H9 (cell line): ENCODE measurements around the gene EIF3F. TPM values are rescaled to one million over a fixed set of nuclear protein-coding genes. Genes with fewer than 3 reads are reported as not detected.

ENCODE experiments used
- DNase-seq: peaks from one replicate; pipeline ENCODE4 v3.0.0-alpha.2; 2017
- H2AFZ ChIP-seq: one replicate; pipeline ENCODE4 v1.6.1; 2013; ENCODE audit warnings: mild to moderate bottlenecking, low read length, control low read depth, moderate library complexity
- H2AK5ac ChIP-seq: 2 replicates; pipeline ENCODE4 v1.6.1; 2013; ENCODE audit warnings: low read length, control low read depth, mixed read lengths; ENCODE audit not compliant: insufficient read length
- H2BK120ac ChIP-seq: one replicate; pipeline ENCODE4 v1.6.1; 2013; ENCODE audit warnings: low read depth, mild to moderate bottlenecking, low read length, control low read depth, inconsistent platforms; ENCODE audit not compliant: poor library complexity, severe bottlenecking
- H2BK12ac ChIP-seq: 2 replicates; pipeline ENCODE4 v1.6.1; 2013; ENCODE audit warnings: low read length, control low read depth, mixed read lengths, low read depth; ENCODE audit not compliant: insufficient read length
- H2BK15ac ChIP-seq: 2 replicates; pipeline ENCODE4 v1.6.1; 2013; ENCODE audit warnings: low read depth, low read length, control low read depth
- H2BK20ac ChIP-seq: one replicate; pipeline ENCODE4 v1.6.1; 2013; ENCODE audit warnings: low read depth, mild to moderate bottlenecking, low read length, control low read depth, inconsistent platforms; ENCODE audit not compliant: poor library complexity, severe bottlenecking
- H2BK5ac ChIP-seq: 2 replicates; pipeline ENCODE4 v1.6.1; 2013; ENCODE audit warnings: low read length, control low read depth, mixed read lengths; ENCODE audit not compliant: insufficient read length
- H3K14ac ChIP-seq: 2 replicates; pipeline ENCODE4 v1.6.1; 2013; ENCODE audit warnings: low read length, control low read depth; ENCODE audit not compliant: insufficient read depth
- H3K18ac ChIP-seq: 2 replicates; pipeline ENCODE4 v1.6.1; 2013; ENCODE audit warnings: low read depth, mild to moderate bottlenecking, mixed read lengths, low read length, control low read depth; ENCODE audit not compliant: insufficient read length
- H3K23ac ChIP-seq: 2 replicates; pipeline ENCODE4 v1.6.1; 2013; ENCODE audit warnings: low read length, control low read depth, mixed read lengths, low read depth; ENCODE audit not compliant: insufficient read length
- H3K23me2 ChIP-seq: 2 replicates; pipeline ENCODE4 v1.6.1; 2013; ENCODE audit warnings: low read depth, mild to moderate bottlenecking, mixed read lengths, low read length, control low read depth; ENCODE audit not compliant: insufficient read length, poor library complexity, severe bottlenecking
- H3K27ac ChIP-seq: 2 replicates; pipeline ENCODE4 v1.5.1; 2013; ENCODE audit warnings: low read length, control low read depth, mixed read lengths, low read depth; ENCODE audit not compliant: insufficient read length
- H3K27me3 ChIP-seq: 2 replicates; pipeline ENCODE4 v1.6.1; 2013; ENCODE audit warnings: low read length, control low read depth, inconsistent platforms; ENCODE audit not compliant: insufficient read depth
- H3K4ac ChIP-seq: 2 replicates; pipeline ENCODE4 v1.6.1; 2013; ENCODE audit warnings: low read depth, mild to moderate bottlenecking, control low read depth, inconsistent platforms, low read length, moderate library complexity
- H3K4me1 ChIP-seq: 2 replicates; pipeline ENCODE4 v1.6.1; 2013; ENCODE audit warnings: low read length, control low read depth, inconsistent platforms; ENCODE audit not compliant: insufficient read depth
- H3K4me2 ChIP-seq: 2 replicates; pipeline ENCODE4 v1.6.1; 2013; ENCODE audit warnings: low read length, control low read depth, mixed read lengths; ENCODE audit not compliant: insufficient read length, insufficient read depth
- H3K56ac ChIP-seq: 2 replicates; pipeline ENCODE4 v1.6.1; 2013; ENCODE audit warnings: low read depth, mild to moderate bottlenecking, mixed read lengths, low read length, control low read depth; ENCODE audit not compliant: insufficient read length
- H3K79me1 ChIP-seq: 2 replicates; pipeline ENCODE4 v1.6.1; 2013; ENCODE audit warnings: low read depth, mild to moderate bottlenecking, moderate library complexity, low read length, control low read depth, inconsistent platforms; ENCODE audit not compliant: insufficient read depth, poor library complexity, severe bottlenecking
- H3K79me2 ChIP-seq: 2 replicates; pipeline ENCODE4 v1.6.1; 2013; ENCODE audit warnings: low read length, control low read depth, inconsistent platforms; ENCODE audit not compliant: insufficient read depth
- H3K9ac ChIP-seq: 2 replicates; pipeline ENCODE4 v1.6.1; 2013; ENCODE audit warnings: low read length, control low read depth, mixed read lengths; ENCODE audit not compliant: insufficient read length; ENCODE audit errors: extremely low read depth
- H3K9me3 ChIP-seq: one replicate; pipeline ENCODE4 v1.6.1; 2013; ENCODE audit warnings: low read depth, low read length, inconsistent platforms; ENCODE audit not compliant: control insufficient read depth
- H3T11ph ChIP-seq: one replicate; pipeline ENCODE4 v1.6.1; 2013; ENCODE audit warnings: mild to moderate bottlenecking, low read length, control low read depth, inconsistent platforms
- H4K20me1 ChIP-seq: one replicate; pipeline ENCODE4 v1.6.1; 2013; ENCODE audit not compliant: control insufficient read depth, insufficient read length, insufficient read depth
- H4K5ac ChIP-seq: 2 replicates; pipeline ENCODE4 v1.6.1; 2013; ENCODE audit warnings: low read depth, mild to moderate bottlenecking, mixed read lengths, low read length, control low read depth; ENCODE audit not compliant: insufficient read length
- H4K8ac ChIP-seq: replicated peaks from 2 replicates; pipeline ENCODE4 v1.6.1; 2013; ENCODE audit warnings: low read length, control low read depth, mixed read lengths, low read depth; ENCODE audit not compliant: insufficient read length
- H4K91ac ChIP-seq: 2 replicates; pipeline ENCODE4 v1.6.1; 2013; ENCODE audit warnings: low read depth, mild to moderate bottlenecking, moderate library complexity, mixed read lengths, low read length, control low read depth; ENCODE audit not compliant: insufficient read length
- H3K27ac Mint-ChIP-seq, 3 experiments: 2 replicates in 2 of 3; 3 replicates in 1 of 3; pipeline ENCODE4 v1.8.0; 2020 to 2021; ENCODE audit warnings: mixed read lengths in 3 of 3, mild to moderate bottlenecking in 1 of 3, moderate library complexity in 1 of 3
- H3K27me3 Mint-ChIP-seq: 2 replicates; pipeline ENCODE4 v1.8.0; 2021; ENCODE audit warnings: low read depth, mild to moderate bottlenecking, moderate library complexity, mixed read lengths
- H3K36me3 Mint-ChIP-seq, 3 experiments: 2 replicates in 2 of 3; 3 replicates in 1 of 3; pipeline ENCODE4 v1.8.0; 2020 to 2021; ENCODE audit warnings: low read depth in 3 of 3, mixed read lengths in 3 of 3; ENCODE audit not compliant: insufficient read depth in 1 of 3
- H3K4me1 Mint-ChIP-seq, 2 experiments: 2 replicates each; pipeline ENCODE4 v1.8.0; 2020; ENCODE audit warnings: mixed read lengths in 2 of 2
- H3K4me3 Mint-ChIP-seq, 2 experiments: 2 replicates in 1 of 2; 3 replicates in 1 of 2; pipeline ENCODE4 v1.8.0; 2020 to 2021; ENCODE audit warnings: mild to moderate bottlenecking in 2 of 2, mixed read lengths in 2 of 2, moderate library complexity in 1 of 2
- H3K9me3 Mint-ChIP-seq, 2 experiments: 2 replicates in 1 of 2; 3 replicates in 1 of 2; pipeline ENCODE4 v1.8.0; 2020; ENCODE audit warnings: mild to moderate bottlenecking in 2 of 2, mixed read lengths in 2 of 2, moderate library complexity in 1 of 2
- WGBS: extraction: QIAGEN DNeasy Blood & Tissue Kit; methylation state at CpG from one replicate; pipeline ENCODE4 v1.1.7; 2013; ENCODE audit warnings: missing lambda C conversion rate, low lambda C conversion rate, mixed read lengths; ENCODE audit not compliant: insufficient read length; ENCODE audit errors: extremely low coverage; 5-methylcytosine and 5-hydroxymethylcytosine counted together
- total RNA-seq: library from RNA; stranded (reverse); gene quantifications from 2 replicates; pipeline ENCODE4 v1.2.1, GENCODE V29; 2021
- TF ChIP-seq, protein P1 (sequence below): fragments of 200-600 bp; sonication (generic); conservative IDR thresholded peaks from 3 replicates; pipeline ENCODE4 v1.8.0; 2021; ENCODE audit warnings: antibody characterized with exemption, mild to moderate bottlenecking

EIF3F gene
- total RNA-seq, 1 experiment from 2014 or later: 348 TPM

DNA sequence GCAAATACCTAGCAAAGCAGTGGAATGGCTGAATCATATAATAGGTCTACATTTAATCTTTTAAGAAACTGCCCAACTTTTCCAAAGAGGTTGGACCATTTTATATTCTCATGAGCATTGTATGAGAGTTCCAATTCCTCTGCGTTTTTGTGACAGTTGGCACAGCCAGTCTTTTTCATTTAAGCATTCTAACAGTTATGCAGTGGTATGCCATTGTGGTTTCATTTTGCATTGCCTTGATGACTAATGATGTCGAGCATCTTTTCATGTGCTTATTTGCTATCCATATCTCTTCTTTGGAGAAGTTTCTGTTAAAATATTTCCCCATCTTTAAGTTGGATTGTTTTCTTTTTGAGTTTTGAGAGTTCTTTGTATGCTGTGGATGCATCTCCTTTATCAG is 38.7 kb downstream of the EIF3F start:
- no peak overlapping the region for H3K4me3 Mint-ChIP-seq
- Histone ChIP-seq H2BK12ac (no peak overlapping the region), H3K4me2 (no peak overlapping the region), H2BK120ac (no peak overlapping the region), H3K79me2 (no peaks in the 10 kb centered on the region), H3K18ac (no peak overlapping the region), H3K9ac (no peak overlapping the region), H2BK15ac (no peak overlapping the region), H2AK5ac (no peak overlapping the region), H3K23me2 (no peaks in the 10 kb centered on the region), H3K27me3 (peaks cover 3% of the 10 kb centered on the region; the same call in 1 of the 2 replicates), H3K27ac (no peak overlapping the region), H2AFZ (no peak overlapping the region), H3K4ac (no peak overlapping the region), H3K23ac (no peak overlapping the region), H3K4me1 (no peaks in the 10 kb centered on the region), H3K79me1 (no peaks in the 10 kb centered on the region), H3K14ac (no peak overlapping the region), H3T11ph (no peak overlapping the region), H3K9me3 (no peaks in the 10 kb centered on the region), H3K56ac (no peak overlapping the region), H4K8ac (no peak overlapping the region), H4K20me1 (no peaks in the 10 kb centered on the region), H2BK5ac (no peak overlapping the region), H4K91ac (no peak overlapping the region), H2BK20ac (no peak overlapping the region), H4K5ac (no peak overlapping the region)
- no peaks in the 10 kb centered on the region for H3K9me3 Mint-ChIP-seq
- WGBS: no CpG with 5 or more reads among the region's 2 CpGs
- DNase-seq: no peak
- peaks cover 31% of the 10 kb centered on the region for H3K27me3 Mint-ChIP-seq
- no peaks in the 10 kb centered on the region; a peak in 1 of 7 replicates for H3K36me3 Mint-ChIP-seq
- H3K4me1 Mint-ChIP-seq: no peaks in the 10 kb centered on the region
- TF ChIP-seq, protein P1, sequence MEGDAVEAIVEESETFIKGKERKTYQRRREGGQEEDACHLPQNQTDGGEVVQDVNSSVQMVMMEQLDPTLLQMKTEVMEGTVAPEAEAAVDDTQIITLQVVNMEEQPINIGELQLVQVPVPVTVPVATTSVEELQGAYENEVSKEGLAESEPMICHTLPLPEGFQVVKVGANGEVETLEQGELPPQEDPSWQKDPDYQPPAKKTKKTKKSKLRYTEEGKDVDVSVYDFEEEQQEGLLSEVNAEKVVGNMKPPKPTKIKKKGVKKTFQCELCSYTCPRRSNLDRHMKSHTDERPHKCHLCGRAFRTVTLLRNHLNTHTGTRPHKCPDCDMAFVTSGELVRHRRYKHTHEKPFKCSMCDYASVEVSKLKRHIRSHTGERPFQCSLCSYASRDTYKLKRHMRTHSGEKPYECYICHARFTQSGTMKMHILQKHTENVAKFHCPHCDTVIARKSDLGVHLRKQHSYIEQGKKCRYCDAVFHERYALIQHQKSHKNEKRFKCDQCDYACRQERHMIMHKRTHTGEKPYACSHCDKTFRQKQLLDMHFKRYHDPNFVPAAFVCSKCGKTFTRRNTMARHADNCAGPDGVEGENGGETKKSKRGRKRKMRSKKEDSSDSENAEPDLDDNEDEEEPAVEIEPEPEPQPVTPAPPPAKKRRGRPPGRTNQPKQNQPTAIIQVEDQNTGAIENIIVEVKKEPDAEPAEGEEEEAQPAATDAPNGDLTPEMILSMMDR: no peak
- H3K27ac Mint-ChIP-seq: no peak overlapping the region
